HFF-Myc (cell line): ENCODE data around the gene TTC7B.

Experiments used
- DNase-seq: peaks from one replicate; pipeline ENCODE4 v3.0.0-alpha.2; 2011; ENCODE audit warnings: low read depth; ENCODE audit errors: extremely low read depth
- H3K4me3 ChIP-seq: replicated peaks from 2 replicates; pipeline ENCODE4 v1.5.1; 2011; ENCODE audit warnings: low read depth, mild to moderate bottlenecking, control low read depth, low read length
- CTCF ChIP-seq: IDR thresholded peaks from 2 replicates; pipeline ENCODE4 v1.5.1; 2012; ENCODE audit warnings: mild to moderate bottlenecking, low read depth, low read length, control low read depth; ENCODE audit errors: missing control alignments

TTC7B gene

GRCh38 chr14:90547968-90548367 lies 268.3 kb downstream of the TTC7B start:
- no peak for TF ChIP-seq CTCF
- H3K4me3 ChIP-seq = no peak overlapping the region
- no peak for DNase-seq

- no peak for DNase-seq
- no peak for TF ChIP-seq CTCF
- H3K4me3 ChIP-seq = no peak overlapping the region
These were observed 269.0 kb downstream of the TTC7B start for GRCh38 chr14:90547250-90547649.

GRCh38 chr14:90546767-90547166 lies 269.5 kb downstream of the TTC7B start:
- no peak overlapping the region for H3K4me3 ChIP-seq
- no peak for DNase-seq
- no peak for TF ChIP-seq CTCF

- no peak overlapping the region for H3K4me3 ChIP-seq
- TF ChIP-seq CTCF = no peak
- DNase-seq = no peak
These were observed 270.1 kb downstream of the TTC7B start for GRCh38 chr14:90545966-90546751.

GRCh38 chr14:90545382-90545781 lies 270.8 kb downstream of the TTC7B start:
- H3K4me3 ChIP-seq = no peak overlapping the region
- DNase-seq = no peak
- TF ChIP-seq CTCF = no peak

GRCh38 chr14:90544971-90545370 lies 271.3 kb downstream of the TTC7B start:
- TF ChIP-seq CTCF = no peak
- no peak for DNase-seq
- H3K4me3 ChIP-seq = no peak overlapping the region

- DNase-seq = no peak
- no peak for TF ChIP-seq CTCF
These were observed 271.7 kb downstream of the TTC7B start for GRCh38 chr14:90544566-90544965.

More at GRCh38 chr14:90544566-90544965, 271.7 kb downstream of the TTC7B start:
- H3K4me3 ChIP-seq = no peak overlapping the region
